ENCODE results near the gene GNG2.
A peak's percentile ranks its signal among the peaks of the same experiment; 100 is the strongest.

GNG2 gene

GRCh38 chr14:51895375-51895774 is 35.0 kb downstream of the GNG2 start:
- DNase-seq: no peak

DNA sequence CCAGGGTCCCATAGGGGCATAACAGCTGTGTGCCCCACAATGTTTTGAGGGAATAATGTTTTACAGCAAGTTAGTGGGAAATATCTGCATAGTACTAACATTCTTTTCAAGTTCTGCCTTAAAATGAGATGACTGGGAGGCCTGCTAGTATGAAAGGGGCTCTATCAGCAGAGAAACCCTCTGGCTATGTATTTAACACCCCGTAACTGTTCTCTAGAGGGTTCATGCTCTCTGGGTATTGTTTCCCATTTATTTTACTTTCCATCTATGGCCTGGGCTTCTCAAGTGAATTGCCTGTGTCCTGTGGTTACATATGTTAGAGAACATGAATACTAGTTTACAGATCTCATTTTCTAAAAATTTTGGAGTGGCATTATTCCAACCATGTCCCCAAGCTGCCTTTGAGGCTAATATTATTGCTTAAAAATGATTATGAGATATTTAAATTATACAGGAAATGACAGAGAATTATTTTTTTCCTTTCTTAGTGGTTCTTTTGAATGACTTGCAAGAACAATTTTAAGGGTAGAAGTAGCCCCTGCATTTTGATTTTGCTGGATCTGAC is 37.5 kb downstream of the GNG2 start:
- no peak for DNase-seq

- peak; percentile 56 for DNase-seq
These were observed 41.1 kb downstream of the GNG2 start for GRCh38 chr14:51901475-51902024.

GRCh38 chr14:51905656-51906121 is 45.3 kb downstream of the GNG2 start:
- DNase-seq: peak; percentile 92

DNA sequence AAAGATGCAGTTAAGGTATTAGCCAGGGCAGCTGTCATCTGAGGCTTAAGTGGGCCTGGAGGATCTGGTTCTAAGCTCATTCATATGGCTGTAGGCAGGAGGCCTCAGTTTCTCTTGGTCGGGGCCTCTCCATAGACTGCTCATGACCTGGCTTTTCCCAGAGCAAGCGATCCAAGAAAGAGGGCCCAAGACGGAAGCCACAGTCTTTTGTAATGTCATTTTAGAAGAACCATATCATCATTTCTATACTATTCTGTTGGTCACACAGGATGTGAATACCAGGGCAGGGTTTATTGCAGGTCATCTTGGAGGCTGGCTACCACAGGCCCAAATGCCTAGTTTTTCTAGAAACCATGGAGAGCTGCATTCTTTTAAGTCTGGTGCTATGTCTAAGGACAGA is 47.7 kb downstream of the GNG2 start:
- no peak for DNase-seq

- DNase-seq: no peak
These were observed 51.8 kb downstream of the GNG2 start for GRCh38 chr14:51912112-51912786.

DNA sequence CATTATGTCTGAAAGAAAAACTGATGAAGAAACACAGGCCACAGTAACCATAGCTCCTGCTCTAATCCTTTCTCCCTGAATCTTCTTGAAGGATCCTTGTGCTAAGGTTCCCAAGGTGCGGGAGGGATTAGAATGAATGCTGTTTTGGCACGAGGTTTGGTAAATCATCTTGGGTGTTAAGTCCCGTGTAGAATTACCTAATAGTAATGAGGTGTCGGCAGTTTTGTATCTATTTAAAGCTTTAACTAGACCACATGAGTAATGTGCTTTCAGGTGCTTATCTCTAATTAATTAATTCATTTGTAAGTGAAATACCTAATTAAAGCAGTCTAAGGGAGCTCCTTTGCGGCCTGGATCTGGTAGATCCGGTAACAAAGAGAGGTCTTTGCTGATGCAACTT is 53.9 kb downstream of the GNG2 start:
- DNase-seq: no peak

GRCh38 chr14:51917193-51917592 is 56.8 kb downstream of the GNG2 start:
- DNase-seq: no peak

DNA sequence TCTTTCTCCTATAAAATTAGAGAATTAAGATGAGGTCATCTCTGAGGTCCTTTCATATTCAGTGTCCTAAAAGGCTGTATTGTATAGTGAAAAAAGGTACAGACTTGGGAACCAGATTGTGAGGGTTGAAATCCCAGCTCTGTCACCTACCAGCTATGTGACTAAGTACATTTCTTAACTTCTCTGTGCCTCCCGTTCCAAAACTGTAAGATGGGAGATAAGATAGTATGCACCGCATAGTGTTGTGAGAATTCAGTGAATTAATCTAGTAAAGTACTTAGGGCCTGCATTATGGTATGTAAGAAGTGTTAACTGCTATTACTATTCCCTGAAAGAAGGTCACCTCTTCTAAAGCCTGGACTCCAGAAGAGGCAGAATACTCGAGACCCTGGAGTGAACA is 60.6 kb downstream of the GNG2 start:
- DNase-seq: no peak

GRCh38 chr14:51922624-51923023 is 62.2 kb downstream of the GNG2 start:
- DNase-seq: no peak

DNA sequence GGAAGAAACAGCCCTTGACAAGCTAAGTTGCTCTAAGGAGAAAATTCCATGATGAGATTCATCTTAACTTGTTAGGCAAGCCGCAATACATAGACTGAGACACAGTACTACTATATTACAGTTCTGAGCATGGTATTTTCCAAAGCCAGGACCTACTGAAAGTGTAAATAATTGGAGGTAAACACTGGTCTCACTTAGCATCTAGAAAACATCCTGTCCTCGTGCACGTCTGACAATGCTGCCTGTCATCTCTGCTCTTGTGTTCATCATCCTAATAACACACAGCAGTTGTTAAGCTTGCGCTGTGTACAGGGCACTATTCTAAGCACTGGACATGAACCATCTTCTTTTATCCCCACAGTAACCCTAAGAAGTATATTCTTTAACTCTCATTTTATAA is 64.2 kb downstream of the GNG2 start:
- DNase-seq: no peak

- DNase-seq: no peak
These were observed 65.6 kb downstream of the GNG2 start for GRCh38 chr14:51925980-51926379.

GRCh38 chr14:51926449-51926848 is 66.0 kb downstream of the GNG2 start:
- no peak for DNase-seq

DNA sequence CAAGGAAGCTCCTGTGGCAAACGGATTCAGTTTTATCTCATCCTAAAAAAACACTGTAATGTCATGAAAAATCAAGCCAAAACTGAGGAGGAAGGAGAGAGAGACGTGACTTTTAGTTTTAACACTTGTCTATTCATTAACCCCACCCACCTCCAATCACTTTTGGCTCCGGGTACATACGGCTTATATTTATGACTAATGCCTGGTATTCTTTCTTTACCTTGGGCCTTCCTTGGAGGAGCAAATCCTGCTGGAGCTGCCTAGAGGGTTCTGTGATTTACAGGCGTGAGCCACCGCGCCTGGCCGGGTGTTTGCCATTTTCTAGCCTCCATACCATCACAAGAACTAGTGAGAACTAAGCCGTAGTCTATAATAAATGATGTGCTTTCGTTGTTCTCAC is 68.2 kb downstream of the GNG2 start:
- DNase-seq: no peak

DNA sequence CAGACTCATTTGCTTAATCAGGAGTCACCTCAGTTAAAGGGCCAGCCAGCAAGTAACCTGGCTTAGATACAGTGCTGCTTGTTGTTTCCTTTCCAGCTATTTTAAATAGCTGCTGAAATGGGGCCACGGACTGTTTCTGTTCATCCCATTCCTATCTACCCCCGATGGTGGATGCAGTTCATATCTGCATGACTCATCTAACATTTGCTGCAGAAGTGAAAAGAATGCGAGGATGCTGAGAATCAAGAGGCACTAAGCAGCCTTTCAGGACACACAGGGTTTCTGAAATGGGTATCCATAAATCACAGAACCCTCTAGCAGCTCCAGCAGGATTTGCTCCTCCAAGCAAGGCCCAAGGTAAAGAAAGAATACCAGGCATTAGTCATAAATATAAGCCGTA is 68.8 kb downstream of the GNG2 start:
- no peak for DNase-seq

GRCh38 chr14:51929910-51930682 is 69.7 kb downstream of the GNG2 start:
- DNase-seq: no peak

DNA sequence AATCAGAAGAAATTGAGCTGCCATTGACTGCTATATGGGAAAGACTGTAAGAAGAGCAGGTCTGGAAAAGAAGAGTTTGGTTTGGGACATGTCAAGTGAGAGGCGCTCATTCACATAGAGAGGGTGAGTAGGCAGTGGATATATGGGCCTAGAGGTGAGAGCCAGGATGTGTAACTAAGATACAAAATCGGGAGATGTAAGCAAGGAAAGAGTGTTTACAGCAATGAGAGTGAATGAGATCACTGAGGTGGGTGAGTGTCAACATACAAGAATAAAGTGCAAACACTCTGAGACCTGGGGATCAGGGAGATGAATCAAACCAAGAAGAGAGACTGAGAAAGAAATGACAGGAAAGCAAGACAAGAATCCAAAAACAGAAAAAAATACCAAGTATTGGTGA is 70.9 kb downstream of the GNG2 start:
- no peak for DNase-seq

DNA sequence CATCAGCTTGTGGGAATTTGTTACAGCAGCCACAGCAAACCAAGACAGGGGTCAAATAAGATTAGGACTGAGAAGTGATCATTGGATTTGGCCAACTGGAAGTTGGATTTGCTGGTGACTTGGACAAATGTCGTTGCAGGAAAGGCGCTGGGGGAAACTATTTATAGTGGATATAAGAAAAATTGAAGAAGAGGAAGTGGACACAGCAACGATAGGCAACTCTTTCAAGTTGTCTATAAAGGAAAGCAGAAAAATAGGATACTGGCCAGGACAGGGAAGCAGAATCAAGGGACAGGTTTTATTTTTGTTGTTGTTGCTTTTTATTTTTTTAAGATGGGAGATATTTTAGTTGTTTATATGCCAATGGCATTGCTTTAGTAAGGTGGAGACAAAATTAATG is 72.8 kb downstream of the GNG2 start:
- no peak for DNase-seq

DNA sequence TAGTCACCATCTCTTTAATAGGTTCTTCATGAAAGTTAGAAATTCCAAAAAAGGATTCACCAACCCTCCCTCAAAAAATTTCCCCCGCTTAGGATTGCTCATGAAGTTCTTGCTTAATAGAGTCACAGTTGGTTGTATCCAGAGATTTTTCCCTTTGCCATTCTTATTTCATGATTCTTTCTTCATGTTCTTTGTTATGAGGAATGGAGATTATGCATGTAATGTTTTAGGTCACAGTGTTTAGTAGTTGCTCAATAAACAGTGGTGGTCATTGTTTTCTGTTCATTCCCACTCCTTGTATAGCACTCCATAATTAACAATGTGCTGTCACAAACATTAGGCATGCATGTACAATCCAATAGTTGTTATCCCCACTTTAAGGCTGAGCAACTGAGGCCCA is 77.7 kb downstream of the GNG2 start:
- no peak for DNase-seq

- no peak for DNase-seq
These were observed 78.4 kb downstream of the GNG2 start for GRCh38 chr14:51938821-51939220.

DNA sequence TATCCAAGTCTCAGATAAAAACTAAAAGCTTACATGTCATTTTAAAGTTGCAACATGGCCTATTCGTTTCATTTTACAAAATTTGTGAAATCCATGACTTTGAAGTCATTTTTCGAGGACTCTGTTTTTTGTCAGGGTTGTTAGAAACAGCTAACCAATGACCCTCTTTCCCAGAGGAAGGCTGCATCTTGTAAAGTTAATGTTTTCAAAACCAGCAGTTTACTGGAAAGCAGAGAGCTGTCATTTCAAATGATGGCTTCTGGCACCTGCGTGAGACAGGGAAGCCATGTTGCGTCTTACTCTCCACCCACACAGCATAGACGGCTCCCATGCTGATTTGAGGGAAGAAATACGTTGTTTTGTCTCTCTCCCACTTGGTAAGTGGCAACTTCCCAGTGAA is 78.8 kb downstream of the GNG2 start:
- no peak for DNase-seq

DNA sequence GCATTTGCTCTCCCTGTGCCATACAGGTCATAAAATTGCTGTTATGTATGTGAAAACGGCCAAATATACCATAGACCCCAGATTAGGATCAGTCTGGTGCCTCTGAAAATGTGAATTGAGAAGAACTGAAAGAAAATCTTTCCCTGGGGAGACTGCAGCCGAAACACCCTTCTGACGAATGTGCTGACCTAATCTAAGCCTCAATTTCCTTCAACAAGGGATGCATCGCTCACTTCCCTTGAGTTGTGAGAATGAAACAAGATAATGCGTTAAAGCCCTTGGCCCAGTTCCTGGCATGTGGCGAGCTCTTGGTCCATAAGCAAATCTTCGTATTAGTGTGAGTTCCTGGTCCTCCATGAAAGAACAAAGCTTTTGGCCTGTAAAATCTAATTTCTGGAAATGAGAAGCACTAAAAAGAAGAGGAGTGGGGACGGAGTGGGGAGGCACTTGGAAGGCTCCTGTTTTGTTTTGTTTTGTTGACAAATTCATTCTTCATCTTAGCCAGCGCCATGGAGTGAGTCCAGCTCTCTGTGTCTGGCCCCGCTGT is 79.4 kb downstream of the GNG2 start:
- no peak for DNase-seq

DNA sequence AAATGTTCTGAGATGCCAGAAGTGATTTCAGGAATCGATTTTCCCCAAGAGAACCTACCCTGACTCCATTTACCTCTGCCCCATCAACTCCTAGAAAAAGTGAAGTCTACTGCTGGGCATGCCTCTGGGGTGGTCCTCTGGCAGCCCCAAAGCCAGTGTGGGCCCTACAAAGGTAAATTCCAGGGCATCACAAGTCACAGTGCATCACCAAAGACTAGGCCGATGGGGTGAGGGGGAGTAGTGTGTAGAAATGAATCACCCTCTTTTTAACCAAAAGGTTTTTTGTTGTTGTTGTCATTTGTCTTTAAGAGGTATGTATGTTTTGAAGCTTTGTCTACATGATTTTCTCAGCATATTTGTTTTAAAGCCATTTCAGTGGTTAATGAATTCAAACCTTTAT is 82.6 kb downstream of the GNG2 start:
- no peak for DNase-seq

GRCh38 chr14:51950007-51950406 is 89.6 kb downstream of the GNG2 start:
- DNase-seq: no peak

Data from CD4-positive, alpha-beta T cell treated with Interleukin-4 for 4 hours (primary cell).